Activated naive CD4-positive, alpha-beta T cell treated with anti-CD3 and anti-CD28 coated beads, Interleukin-2, amount 50 U/mL, for 72 hours (primary cell): ENCODE measurements around the gene FLT1. TPM values are rescaled to one million over a fixed set of nuclear protein-coding genes. Genes with fewer than 3 reads are reported as not detected.
A peak's percentile ranks its signal among the peaks of the same experiment; 100 is the strongest.

Experiments
- ATAC-seq, 2 donors: fragments of 150-1000 bp; cut with Tn5 transposase; 2 replicates each; pipeline ENCODE4 v1.10.0; 2021; ENCODE audit warnings: mild to moderate bottlenecking in 2 of 2, moderate library complexity in 2 of 2
- DNase-seq, 2 donors: peaks; one replicate each; pipeline ENCODE4 v3.0.0; 2021 to 2022; ENCODE audit warnings: low spot score in 2 of 2
- H3K27ac Mint-ChIP-seq, 2 donors: one replicate each; pipeline ENCODE4 v1.8.0; 2022; ENCODE audit warnings: mild to moderate bottlenecking in 2 of 2, mixed read lengths in 2 of 2
- H3K36me3 Mint-ChIP-seq, 2 donors: one replicate each; pipeline ENCODE4 v1.8.0; 2022; ENCODE audit warnings: mixed read lengths in 2 of 2
- H3K9me3 Mint-ChIP-seq, 2 donors: one replicate each; pipeline ENCODE4 v1.8.0; 2022; ENCODE audit warnings: mixed read lengths in 2 of 2
- total RNA-seq, 2 donors: library from RNA; stranded (reverse); gene quantifications; one replicate each; pipeline ENCODE4 v1.2.3, GENCODE V29; 2022

The FLT1 gene
- total RNA-seq, 2 donors from 2014 or later = 4.0 to 25.5 TPM

GRCh38 chr13:28340272-28340793 is 154.6 kb downstream of the FLT1 start:
- DNase-seq = no peak
- Mint-ChIP-seq H3K36me3 (no peaks in the 10 kb centered on the region), H3K27ac (no peak overlapping the region), H3K9me3 (no peaks in the 10 kb centered on the region)
- no peak for ATAC-seq

- H3K36me3 Mint-ChIP-seq = no peaks in the 10 kb centered on the region
- DNase-seq (no peak), ATAC-seq (no peak)
- no peak overlapping the region for H3K27ac Mint-ChIP-seq
- H3K9me3 Mint-ChIP-seq = no peaks in the 10 kb centered on the region
These were observed 155.5 kb downstream of the FLT1 start for GRCh38 chr13:28339419-28339818.

- no peaks in the 10 kb centered on the region for H3K36me3 Mint-ChIP-seq
- no peaks in the 10 kb centered on the region for H3K9me3 Mint-ChIP-seq
- DNase-seq = no peak
These were observed 156.2 kb downstream of the FLT1 start for GRCh38 chr13:28338742-28339141.

GRCh38 chr13:28338006-28338574 is 156.8 kb downstream of the FLT1 start:
- ATAC-seq = no peak
- no peaks in the 10 kb centered on the region for H3K36me3 Mint-ChIP-seq

More at GRCh38 chr13:28338742-28339141, 156.2 kb downstream of the FLT1 start:
- H3K27ac Mint-ChIP-seq = no peak overlapping the region
- no peak for ATAC-seq

GRCh38 chr13:28337166-28338005 is 157.5 kb downstream of the FLT1 start:
- no peak overlapping the region for H3K27ac Mint-ChIP-seq
- H3K9me3 Mint-ChIP-seq = no peaks in the 10 kb centered on the region
- ATAC-seq (no peak), DNase-seq (no peak)
- H3K36me3 Mint-ChIP-seq = no peaks in the 10 kb centered on the region

More at GRCh38 chr13:28338006-28338574, 156.8 kb downstream of the FLT1 start:
- no peak for DNase-seq
- H3K27ac Mint-ChIP-seq = no peak overlapping the region
- no peaks in the 10 kb centered on the region for H3K9me3 Mint-ChIP-seq

- Mint-ChIP-seq H3K36me3 (no peaks in the 10 kb centered on the region), H3K9me3 (no peaks in the 10 kb centered on the region), H3K27ac (no peak overlapping the region)
- ATAC-seq (no peak), DNase-seq (no peak)
These were observed 158.7 kb downstream of the FLT1 start for GRCh38 chr13:28336193-28336657.

GRCh38 chr13:28333204-28333881 is 161.6 kb downstream of the FLT1 start:
- peak in 1 of 2 donors; percentile 40 for ATAC-seq
- no peaks in the 10 kb centered on the region for H3K9me3 Mint-ChIP-seq
- DNase-seq = no peak
- no peak overlapping the region for H3K27ac Mint-ChIP-seq
- H3K36me3 Mint-ChIP-seq = no peaks in the 10 kb centered on the region

- H3K36me3 Mint-ChIP-seq = no peaks in the 10 kb centered on the region
- no peaks in the 10 kb centered on the region for H3K9me3 Mint-ChIP-seq
- H3K27ac Mint-ChIP-seq = no peak overlapping the region
- no peak for ATAC-seq
- no peak for DNase-seq
These were observed 165.4 kb downstream of the FLT1 start for GRCh38 chr13:28329395-28330158.

- DNase-seq = no peak
- Mint-ChIP-seq H3K36me3 (no peaks in the 10 kb centered on the region), H3K9me3 (no peaks in the 10 kb centered on the region), H3K27ac (no peak overlapping the region)
- no peak for ATAC-seq
These were observed 166.7 kb downstream of the FLT1 start for GRCh38 chr13:28328271-28328607.

GRCh38 chr13:28327373-28328270 is 167.3 kb downstream of the FLT1 start:
- DNase-seq = no peak
- H3K27ac Mint-ChIP-seq = no peak overlapping the region
- no peak for ATAC-seq
- H3K9me3 Mint-ChIP-seq = no peaks in the 10 kb centered on the region
- H3K36me3 Mint-ChIP-seq = no peaks in the 10 kb centered on the region

- ATAC-seq (no peak), DNase-seq (no peak)
- H3K36me3 Mint-ChIP-seq = no peaks in the 10 kb centered on the region
- H3K27ac Mint-ChIP-seq = no peak overlapping the region
- no peaks in the 10 kb centered on the region for H3K9me3 Mint-ChIP-seq
These were observed 168.9 kb downstream of the FLT1 start for GRCh38 chr13:28326056-28326455.

GRCh38 chr13:28325022-28325421 is 169.9 kb downstream of the FLT1 start:
- no peak for ATAC-seq
- no peak overlapping the region for H3K27ac Mint-ChIP-seq
- no peak for DNase-seq
- no peaks in the 10 kb centered on the region for H3K9me3 Mint-ChIP-seq
- H3K36me3 Mint-ChIP-seq = no peaks in the 10 kb centered on the region

GRCh38 chr13:28324181-28324789 is 170.6 kb downstream of the FLT1 start:
- ATAC-seq = peak; percentile 80 to 82
- no peaks in the 10 kb centered on the region for H3K36me3 Mint-ChIP-seq
- peak; percentile 55 to 60 for DNase-seq

GRCh38 chr13:28322256-28322905 is 172.5 kb downstream of the FLT1 start:
- ATAC-seq (no peak), DNase-seq (no peak)
- Mint-ChIP-seq H3K27ac (no peak overlapping the region), H3K9me3 (no peaks in the 10 kb centered on the region), H3K36me3 (no peaks in the 10 kb centered on the region)

More at GRCh38 chr13:28324181-28324789, 170.6 kb downstream of the FLT1 start:
- Mint-ChIP-seq H3K9me3 (no peaks in the 10 kb centered on the region), H3K27ac (no peak overlapping the region)

- ATAC-seq = no peak
- no peak overlapping the region for H3K27ac Mint-ChIP-seq
- DNase-seq = no peak
- no peaks in the 10 kb centered on the region for H3K36me3 Mint-ChIP-seq
- H3K9me3 Mint-ChIP-seq = no peaks in the 10 kb centered on the region
These were observed 173.2 kb downstream of the FLT1 start for GRCh38 chr13:28321756-28322155.
